Upper lobe of left lung (tissue), 6 donors: ENCODE results near the gene RALGAPA2. TPM values are rescaled to one million over a fixed set of nuclear protein-coding genes. Genes with fewer than 3 reads are reported as not detected.

Source experiments
- ATAC-seq, 2 donors: fragments of 200-7000 bp; cut with Tn5 transposase; one replicate each; pipeline ENCODE4 v1.9.1; 2022; ENCODE audit warnings: mild to moderate bottlenecking in 2 of 2, moderate library complexity in 2 of 2; ENCODE audit not compliant: low FRiP score in 2 of 2
- DNase-seq, 2 donors: peaks; one replicate each; pipeline ENCODE4 v3.0.0-alpha.2; 2019 to 2020
- H3K27ac ChIP-seq, 4 donors: fragments of 200-600 bp; sonication (generic); one replicate each; pipeline ENCODE4 v1.5.1; 2016 to 2019
- H3K27me3 ChIP-seq, 4 donors: fragments of 200-600 bp; sonication (generic); one replicate each; pipeline ENCODE4 v1.5.1; 2017 to 2019
- H3K36me3 ChIP-seq, 4 donors: fragments of 200-600 bp; sonication (generic); one replicate each; pipeline ENCODE4 v1.5.1; 2016 to 2019
- H3K4me1 ChIP-seq, 4 donors: fragments of 200-600 bp; sonication (generic); one replicate each; pipeline ENCODE4 v1.5.1; 2018 to 2019
- H3K4me3 ChIP-seq, 4 donors: fragments of 200-600 bp; sonication (generic); one replicate each; pipeline ENCODE4 v1.5.1; 2017 to 2019; ENCODE audit warnings: mild to moderate bottlenecking in 2 of 4, moderate library complexity in 1 of 4
- H3K9me3 ChIP-seq, 4 donors: fragments of 200-600 bp; sonication (generic); one replicate each; pipeline ENCODE4 v1.5.1; 2018 to 2019
- EP300 ChIP-seq, 4 donors: sonication (generic); formaldehyde crosslinking; IDR thresholded peaks; one replicate each; pipeline ENCODE4 v1.5.1; 2017; ENCODE audit warnings: antibody characterized with exemption in 4 of 4, control low read depth in 2 of 4
- POLR2A ChIP-seq, 4 donors: fragments of 450-650 bp; IDR thresholded peaks; one replicate each; pipeline ENCODE4 v1.5.1; 2016 to 2017; ENCODE audit warnings: antibody characterized with exemption in 4 of 4, mild to moderate bottlenecking in 2 of 4
- POLR2AphosphoS5 ChIP-seq, 2 donors: sonication (generic); formaldehyde crosslinking; IDR thresholded peaks; one replicate each; pipeline ENCODE4 v1.5.1; 2017; ENCODE audit warnings: antibody characterized with exemption in 2 of 2
- WGBS, 2 donors: methylation state at CpG; one replicate each; pipeline ENCODE4 v1.1.5; 2017 to 2018; 5-methylcytosine and 5-hydroxymethylcytosine counted together
- total RNA-seq, 6 donors: library from RNA; depleted of rRNA in 4 of 6; stranded (reverse); fragments of >200 nt in 4 of 6; gene quantifications; one replicate each; pipeline versions ENCODE4 v1.1.0 to v1.2.1, GENCODE V29; 2016 to 2021
- TF ChIP-seq, protein P1 (sequence below), 6 experiments: fragments of 450-650 bp in 4 of 6; fragments of 200-600 bp in 2 of 6; sonication (generic) in 2 of 6; IDR thresholded peaks; one replicate each; pipeline ENCODE4 v1.5.1; 2016 to 2019; ENCODE audit warnings: antibody characterized with exemption in 6 of 6
- donor health status: DM: no; HTN: no; CAD: no; lungs with moderate emphysema.
- donor health status: DM: no; HTN: yes; CAD: no; lungs with severe emphysema.

RALGAPA2 gene
- total RNA-seq, 6 donors from 2014 or later: 50.8 to 95.3 (median 65.3) TPM

DNA sequence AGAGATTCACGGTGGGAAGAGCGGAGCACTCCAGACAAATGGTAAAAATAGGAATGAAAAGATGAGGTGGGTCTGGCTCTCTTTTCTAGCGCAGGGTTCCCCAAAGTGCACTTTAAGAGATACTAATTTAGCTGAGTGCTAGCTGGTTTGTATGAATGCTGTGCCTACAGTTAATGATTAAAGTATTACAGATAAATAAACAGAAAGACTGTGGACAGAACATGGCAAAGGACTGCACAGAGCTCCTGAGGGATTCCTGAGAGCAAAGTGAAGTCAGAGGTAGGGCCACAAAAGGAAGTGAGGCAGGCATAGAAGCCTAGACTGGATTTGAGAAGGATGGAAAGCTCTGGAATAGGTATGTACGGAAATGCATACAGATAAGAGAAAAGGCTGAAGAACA, 230.0 kb downstream of the RALGAPA2 start:
- peaks cover 0 to 44% (median 2%) of the 10 kb centered on the region in 4 donors for H3K36me3 ChIP-seq
- H3K27me3 ChIP-seq: no peaks in the 10 kb centered on the region
- ATAC-seq: no peak
- no peak for DNase-seq
- no peak overlapping the region for H3K4me3 ChIP-seq
- H3K9me3 ChIP-seq: no peaks in the 10 kb centered on the region
- TF ChIP-seq POLR2A (IDR thresholded peaks at IDR 0.05) (no peak), EP300 (IDR thresholded peaks at IDR 0.05) (no peak), POLR2AphosphoS5 (IDR thresholded peaks at IDR 0.05) (no peak)
- TF ChIP-seq, protein P1, sequence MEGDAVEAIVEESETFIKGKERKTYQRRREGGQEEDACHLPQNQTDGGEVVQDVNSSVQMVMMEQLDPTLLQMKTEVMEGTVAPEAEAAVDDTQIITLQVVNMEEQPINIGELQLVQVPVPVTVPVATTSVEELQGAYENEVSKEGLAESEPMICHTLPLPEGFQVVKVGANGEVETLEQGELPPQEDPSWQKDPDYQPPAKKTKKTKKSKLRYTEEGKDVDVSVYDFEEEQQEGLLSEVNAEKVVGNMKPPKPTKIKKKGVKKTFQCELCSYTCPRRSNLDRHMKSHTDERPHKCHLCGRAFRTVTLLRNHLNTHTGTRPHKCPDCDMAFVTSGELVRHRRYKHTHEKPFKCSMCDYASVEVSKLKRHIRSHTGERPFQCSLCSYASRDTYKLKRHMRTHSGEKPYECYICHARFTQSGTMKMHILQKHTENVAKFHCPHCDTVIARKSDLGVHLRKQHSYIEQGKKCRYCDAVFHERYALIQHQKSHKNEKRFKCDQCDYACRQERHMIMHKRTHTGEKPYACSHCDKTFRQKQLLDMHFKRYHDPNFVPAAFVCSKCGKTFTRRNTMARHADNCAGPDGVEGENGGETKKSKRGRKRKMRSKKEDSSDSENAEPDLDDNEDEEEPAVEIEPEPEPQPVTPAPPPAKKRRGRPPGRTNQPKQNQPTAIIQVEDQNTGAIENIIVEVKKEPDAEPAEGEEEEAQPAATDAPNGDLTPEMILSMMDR (IDR thresholded peaks at IDR 0.05): no peak
- no peaks in the 10 kb centered on the region for H3K4me1 ChIP-seq
- 81 to 92% methylated on average over 4 of the region's 4 CpGs for WGBS, 2 donors
- no peak overlapping the region for H3K27ac ChIP-seq

DNA sequence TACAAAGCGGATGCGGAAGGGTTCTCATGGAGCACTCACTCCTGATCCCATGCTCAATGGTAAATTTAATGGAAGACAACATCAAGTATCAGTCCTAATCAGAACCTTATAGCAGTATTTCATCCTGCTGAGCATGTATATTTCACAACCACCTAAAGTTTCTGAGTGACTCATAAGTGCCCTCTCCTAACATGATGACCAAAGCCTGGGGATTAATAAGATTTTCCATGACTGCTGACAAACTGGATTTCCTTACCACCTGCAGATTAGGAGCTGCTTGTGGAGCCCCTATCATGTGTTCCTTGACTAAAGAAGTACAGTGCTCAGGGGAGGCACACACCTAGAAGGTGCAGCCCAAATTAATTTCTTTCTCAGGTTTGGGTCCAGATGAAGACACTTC, 231.8 kb downstream of the RALGAPA2 start:
- Histone ChIP-seq H3K27me3 (no peaks in the 10 kb centered on the region), H3K4me1 (no peaks in the 10 kb centered on the region), H3K27ac (no peak overlapping the region), H3K36me3 (peaks cover 0 to 30% (median 2%) of the 10 kb centered on the region in 4 donors), H3K4me3 (no peak overlapping the region), H3K9me3 (no peaks in the 10 kb centered on the region)
- DNase-seq (no peak), ATAC-seq (no peak)
- TF ChIP-seq POLR2A (IDR thresholded peaks at IDR 0.05) (no peak), EP300 (IDR thresholded peaks at IDR 0.05) (peak in 1 of 4 donors; percentile 74)
- TF ChIP-seq, protein P1 (IDR thresholded peaks at IDR 0.05): no peak
- 95 to 100% methylated on average over 2 of the region's 2 CpGs for WGBS, 2 donors

DNA sequence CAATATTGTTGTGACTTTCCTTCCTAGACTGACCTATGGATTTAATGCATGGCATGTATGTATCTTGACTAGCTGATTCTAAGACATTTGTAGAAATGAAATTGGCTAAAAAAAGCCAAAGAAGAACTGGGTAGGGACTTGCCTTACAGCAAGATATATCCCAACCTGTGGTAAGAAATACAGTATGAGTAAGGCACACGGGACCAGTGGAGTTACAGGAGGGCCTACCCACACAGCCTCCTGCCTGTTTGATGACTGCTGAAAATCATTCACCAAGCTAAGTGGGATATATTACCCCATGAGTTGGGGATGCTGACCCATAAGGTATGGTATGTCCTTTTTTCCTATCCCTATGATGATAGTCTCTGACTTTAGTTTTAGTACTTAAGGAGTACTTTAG, 232.3 kb downstream of the RALGAPA2 start:
- H3K36me3 ChIP-seq: peaks cover 0 to 30% (median 2%) of the 10 kb centered on the region in 4 donors
- ATAC-seq (no peak), DNase-seq (no peak)
- no peaks in the 10 kb centered on the region for H3K4me1 ChIP-seq
- no peak for TF ChIP-seq EP300 (IDR thresholded peaks at IDR 0.05)
- TF ChIP-seq POLR2AphosphoS5 (IDR thresholded peaks at IDR 0.05): no peak
- TF ChIP-seq POLR2A (IDR thresholded peaks at IDR 0.05): no peak
- TF ChIP-seq, protein P1 (IDR thresholded peaks at IDR 0.05): no peak
- no peak overlapping the region for H3K27ac ChIP-seq
- H3K4me3 ChIP-seq: no peak overlapping the region
- WGBS, 2 donors: 78 to 94% methylated on average over 1 of the region's 1 CpG
- H3K27me3 ChIP-seq: no peaks in the 10 kb centered on the region
- H3K9me3 ChIP-seq: no peaks in the 10 kb centered on the region

DNA sequence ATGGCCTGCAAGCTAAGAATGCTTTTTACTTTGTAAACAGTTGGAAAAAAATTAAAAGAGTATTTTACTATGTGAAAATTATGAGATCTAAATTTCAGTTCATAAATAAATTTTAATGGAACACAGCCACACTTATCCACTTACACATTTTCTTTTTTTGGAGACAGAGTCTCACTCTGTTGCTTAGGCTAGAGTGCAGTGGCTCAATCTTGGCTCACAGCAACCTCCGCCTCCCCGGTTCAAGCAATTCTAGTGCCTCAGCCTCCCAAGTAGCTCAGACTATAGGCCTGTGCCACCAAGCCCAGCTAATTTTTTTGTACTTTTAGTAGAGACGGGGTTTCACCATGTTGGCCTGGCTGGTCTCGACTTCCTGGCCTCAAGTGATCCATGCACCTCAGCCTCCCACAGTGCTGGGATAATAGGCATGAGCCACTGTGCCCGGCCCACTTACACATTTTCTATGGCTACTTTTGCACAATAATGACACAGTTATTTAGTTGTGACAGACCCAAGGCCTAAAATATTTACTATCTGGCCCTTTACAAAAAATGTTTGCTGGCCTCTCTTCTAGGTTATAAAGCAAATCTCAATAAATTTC, 234.9 kb downstream of the RALGAPA2 start:
- no peaks in the 10 kb centered on the region for H3K4me1 ChIP-seq
- no peak for DNase-seq
- peaks cover 0 to 19% (median 2%) of the 10 kb centered on the region in 4 donors for H3K36me3 ChIP-seq
- ATAC-seq: no peak
- 95 to 96% methylated on average over 5 of the region's 5 CpGs for WGBS, 2 donors
- no peak overlapping the region for H3K4me3 ChIP-seq
- TF ChIP-seq, protein P1 (IDR thresholded peaks at IDR 0.05): no peak
- TF ChIP-seq POLR2AphosphoS5 (IDR thresholded peaks at IDR 0.05) (no peak), EP300 (IDR thresholded peaks at IDR 0.05) (no peak), POLR2A (IDR thresholded peaks at IDR 0.05) (no peak)
- no peaks in the 10 kb centered on the region for H3K9me3 ChIP-seq
- H3K27ac ChIP-seq: no peak overlapping the region
- no peaks in the 10 kb centered on the region for H3K27me3 ChIP-seq

DNA sequence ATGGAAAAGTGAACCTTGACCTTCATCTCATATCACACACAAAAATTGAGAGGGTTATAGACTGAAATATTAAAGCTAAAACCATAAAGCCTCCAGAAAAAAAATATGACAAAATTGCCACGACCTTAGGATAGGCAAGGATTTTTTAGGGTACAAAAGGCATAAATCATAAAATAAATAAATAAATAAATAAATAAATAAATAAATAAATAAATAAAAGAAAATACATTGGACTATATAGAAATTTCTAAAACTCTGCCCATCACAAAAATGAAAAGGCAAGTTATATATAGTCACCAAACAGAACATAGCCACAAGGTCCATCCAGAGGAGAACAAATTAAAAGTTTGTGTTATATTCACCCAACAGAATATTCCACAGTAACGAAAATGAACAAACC, 235.9 kb downstream of the RALGAPA2 start:
- Histone ChIP-seq H3K27me3 (no peaks in the 10 kb centered on the region), H3K9me3 (no peaks in the 10 kb centered on the region), H3K27ac (no peak overlapping the region), H3K36me3 (peaks cover 0 to 24% (median 6%) of the 10 kb centered on the region in 4 donors), H3K4me1 (no peaks in the 10 kb centered on the region), H3K4me3 (no peak overlapping the region)
- TF ChIP-seq POLR2A (IDR thresholded peaks at IDR 0.05) (no peak), POLR2AphosphoS5 (IDR thresholded peaks at IDR 0.05) (no peak), EP300 (IDR thresholded peaks at IDR 0.05) (no peak)
- TF ChIP-seq, protein P1 (IDR thresholded peaks at IDR 0.05): no peak
- 94 to 98% methylated on average over 2 of the region's 2 CpGs for WGBS, 2 donors
- no peak for DNase-seq
- ATAC-seq: no peak
